EL (cell line): ENCODE data around the gene EXOC3L1.

Experiments used
- DNase-seq: peaks from one replicate; pipeline ENCODE4 v3.0.0-alpha.2; 2016

The EXOC3L1 gene

GRCh38 chr16:67198238-67198734 is 8.3 kb upstream of the EXOC3L1 start:
- DNase-seq: peak; percentile 26

GRCh38 chr16:67197704-67198103 is 7.8 kb upstream of the EXOC3L1 start:
- no peak for DNase-seq

DNA sequence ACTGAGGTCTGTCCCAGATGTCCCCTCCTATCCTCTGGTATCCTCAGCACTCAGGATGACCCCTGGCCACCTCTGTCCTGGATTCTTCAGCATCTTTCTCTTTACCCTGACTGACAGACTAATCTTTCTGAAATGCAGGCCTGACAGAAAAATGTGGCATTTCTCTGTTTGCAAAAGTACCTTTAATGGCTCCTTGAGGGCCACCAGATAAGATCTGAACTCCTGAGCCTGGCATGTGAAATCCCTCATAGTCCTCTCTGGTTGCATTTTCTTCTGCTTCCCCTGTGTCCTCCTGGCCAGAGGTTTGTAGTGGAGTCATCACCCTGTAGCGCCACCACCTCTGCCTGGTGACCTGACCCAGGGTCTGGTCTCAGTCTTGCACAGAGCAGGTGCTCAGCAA is 6.9 kb upstream of the EXOC3L1 start:
- no peak for DNase-seq

GRCh38 chr16:67195676-67196075 is 5.7 kb upstream of the EXOC3L1 start:
- DNase-seq: no peak

DNA sequence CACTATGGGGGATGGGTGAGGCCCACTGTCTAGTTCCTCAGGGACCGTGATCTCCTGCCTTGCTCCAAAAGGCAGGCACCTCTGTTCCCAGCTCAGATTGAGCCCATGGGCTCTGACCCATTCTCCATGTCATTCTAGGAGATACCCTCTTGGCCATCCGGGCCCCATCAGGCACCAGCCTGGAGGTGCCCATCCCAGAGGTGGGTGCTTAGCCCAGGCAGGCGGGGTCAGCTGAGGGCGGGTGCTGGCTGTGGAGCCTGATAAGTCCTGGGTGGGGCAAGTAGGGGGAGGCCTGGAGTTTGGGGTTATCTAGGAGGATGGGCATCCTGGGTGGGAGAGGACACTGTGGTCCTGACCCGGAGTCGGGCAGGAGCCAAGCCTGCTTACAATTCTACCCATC is 4.3 kb upstream of the EXOC3L1 start:
- no peak for DNase-seq

- DNase-seq: no peak
Observed at GRCh38 chr16:67193536-67193935, 3.6 kb upstream of the EXOC3L1 start.

DNA sequence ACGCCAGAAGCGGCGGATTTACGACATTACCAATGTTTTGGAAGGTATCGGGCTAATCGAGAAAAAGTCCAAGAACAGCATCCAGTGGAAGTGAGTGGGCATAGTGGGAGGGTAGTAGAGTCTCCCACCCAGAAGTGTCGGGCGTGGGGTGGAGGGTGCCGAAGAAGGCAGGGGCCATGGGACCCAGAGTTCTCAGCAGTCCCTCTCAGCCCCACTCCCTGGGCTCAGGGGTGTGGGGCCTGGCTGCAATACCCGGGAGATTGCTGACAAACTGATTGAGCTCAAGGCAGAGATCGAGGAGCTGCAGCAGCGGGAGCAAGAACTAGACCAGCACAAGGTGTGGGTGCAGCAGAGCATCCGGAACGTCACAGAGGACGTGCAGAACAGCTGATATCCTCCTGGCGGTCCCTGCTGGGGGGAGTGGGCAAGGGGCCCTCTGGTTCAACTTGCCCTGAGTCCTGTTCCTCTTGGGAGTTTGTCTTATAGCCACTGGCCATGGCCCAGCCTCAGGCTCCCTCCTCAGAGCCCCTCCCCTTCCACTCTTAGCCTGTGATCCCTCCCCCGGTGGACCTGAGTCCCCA is 2.9 kb upstream of the EXOC3L1 start:
- no peak for DNase-seq

DNA sequence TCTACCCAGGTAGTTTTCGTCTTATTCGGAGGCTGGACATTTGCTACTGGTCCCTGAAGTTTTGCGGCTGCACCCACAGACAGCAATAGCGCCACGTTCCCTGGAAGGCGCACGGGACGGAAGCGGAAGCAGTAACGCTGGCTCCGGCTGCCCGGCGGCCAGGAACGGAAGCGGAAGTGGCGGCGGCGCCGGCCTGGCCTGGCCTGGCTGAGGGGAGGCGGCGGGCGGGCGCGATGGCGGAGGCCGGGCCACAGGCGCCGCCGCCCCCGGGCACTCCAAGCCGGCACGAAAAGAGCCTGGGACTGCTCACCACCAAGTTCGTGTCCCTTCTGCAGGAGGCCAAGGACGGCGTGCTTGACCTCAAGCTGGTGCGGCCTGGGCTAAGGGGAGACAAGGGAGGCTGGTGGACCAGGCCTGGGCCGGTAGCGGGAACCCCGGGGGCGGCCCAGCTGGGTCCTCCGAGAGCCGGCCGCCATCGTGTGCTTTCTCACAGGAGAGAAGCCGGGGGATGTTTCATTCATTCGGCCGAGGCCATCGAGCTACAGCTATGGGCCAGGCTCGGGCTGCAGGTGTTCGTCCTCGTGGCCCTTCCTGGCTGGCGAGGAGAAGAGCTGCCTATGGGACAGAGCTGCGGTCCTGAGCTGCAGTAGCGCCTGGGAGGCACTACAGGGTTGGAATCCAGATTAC is 2.2 kb upstream of the EXOC3L1 start, which contains the start of gene E2F4:
TSS of gene E2F4 (plus strand) at position 161 of the 687 bp plus-strand sequence. CDS start at position 234, 73 bp downstream.
- peak; percentile 90 for DNase-seq

- DNase-seq: no peak
Observed at GRCh38 chr16:67191411-67191994, 1.6 kb upstream of the EXOC3L1 start.

DNA sequence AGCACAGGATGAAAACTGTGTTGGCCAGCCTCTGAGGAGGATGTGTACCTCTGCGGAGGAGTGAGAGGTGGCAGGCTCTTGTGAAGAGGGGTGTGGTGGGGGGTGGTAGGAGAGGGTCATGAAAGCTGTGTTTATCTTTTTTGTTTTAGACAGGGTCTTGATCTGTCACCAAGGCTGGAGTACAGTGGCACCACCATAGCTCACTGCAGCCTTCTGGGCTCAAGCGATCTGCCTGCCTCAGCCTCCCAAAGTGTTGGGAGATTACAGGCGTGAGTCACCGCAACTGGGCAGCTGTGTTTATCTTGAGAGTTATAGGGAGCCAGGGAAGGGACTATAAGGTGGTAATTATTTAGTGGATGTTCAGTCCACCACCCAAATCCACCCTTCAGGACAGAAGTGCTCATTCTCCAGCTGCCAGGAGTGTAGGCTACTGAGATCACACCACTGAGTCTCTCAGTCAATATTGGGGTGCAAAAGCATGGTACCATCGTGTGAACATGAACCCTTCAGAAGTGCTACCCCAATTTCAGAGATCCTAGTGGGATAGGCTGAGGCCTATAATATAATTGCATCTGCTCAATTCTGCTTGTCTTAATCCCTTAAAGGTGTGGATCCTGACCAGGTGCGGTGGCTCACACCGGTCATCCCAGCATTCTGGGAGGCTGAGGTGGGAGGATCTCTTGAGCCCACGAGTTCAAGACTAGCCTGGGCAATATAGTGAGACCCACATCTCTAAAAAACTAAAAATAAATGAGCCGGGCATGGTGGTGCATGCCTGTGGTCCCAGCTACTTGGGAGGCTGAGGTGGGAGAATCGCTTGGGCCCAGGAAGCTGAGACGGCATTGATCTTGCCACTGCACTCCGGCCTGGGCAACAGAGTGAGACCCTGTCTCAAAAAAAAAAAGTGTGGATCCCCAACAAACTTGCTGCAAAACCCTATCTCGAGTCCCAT is 788 bp upstream of the EXOC3L1 start:
- DNase-seq: peak; percentile 45

GRCh38 chr16:67188798-67189197 is 1.1 kb downstream of the EXOC3L1 start:
- no peak for DNase-seq

GRCh38 chr16:67188323-67188722 is 1.6 kb downstream of the EXOC3L1 start:
- DNase-seq: no peak

- DNase-seq: no peak
Observed at GRCh38 chr16:67187175-67187890, 2.6 kb downstream of the EXOC3L1 start.

DNA sequence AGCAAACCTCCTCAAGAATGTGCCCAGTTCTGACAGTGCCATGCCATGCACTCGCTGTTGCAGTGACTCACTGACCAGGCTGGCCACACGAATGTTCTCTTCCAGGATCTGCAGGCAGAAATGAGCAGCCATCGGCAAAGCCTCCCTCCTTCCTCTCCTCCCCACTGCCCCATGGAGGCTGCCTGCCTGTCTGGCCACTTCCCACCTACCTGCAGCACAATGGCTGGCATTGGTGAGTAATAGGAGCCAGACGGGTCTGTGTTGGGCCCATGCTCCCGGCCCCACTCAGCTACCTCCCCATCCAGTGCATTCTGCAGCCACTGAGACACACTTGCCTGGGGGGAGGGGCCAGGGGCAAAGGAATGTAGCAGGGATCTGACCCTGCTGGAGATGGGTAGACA is 3.4 kb downstream of the EXOC3L1 start:
- peak; percentile 72 for DNase-seq

DNA sequence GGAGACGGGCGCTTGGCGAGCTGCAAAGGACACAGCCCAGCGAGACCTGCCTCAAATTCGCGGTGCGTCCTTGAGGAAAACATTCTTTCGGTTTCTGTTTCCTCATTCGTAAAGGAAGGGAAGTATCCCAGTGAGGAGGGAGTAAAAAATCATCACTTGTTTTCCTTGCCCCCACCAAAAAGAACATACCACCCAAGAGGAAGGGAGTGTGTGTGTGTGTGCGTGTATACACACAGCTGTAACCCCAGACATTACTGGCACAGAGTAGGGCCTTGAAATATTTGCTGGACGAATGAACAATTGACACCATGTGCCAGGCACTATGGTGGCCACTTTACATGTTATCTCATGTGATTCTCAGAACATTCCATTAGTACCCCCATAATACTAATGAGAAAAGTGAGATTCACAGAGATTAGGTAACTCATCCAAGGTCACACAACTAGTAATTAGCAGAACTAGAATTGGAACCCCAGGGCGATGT is 4.2 kb downstream of the EXOC3L1 start:
- no peak for DNase-seq

- peak; percentile 93 for DNase-seq
Observed at GRCh38 chr16:67184995-67185650, 4.8 kb downstream of the EXOC3L1 start.

DNA sequence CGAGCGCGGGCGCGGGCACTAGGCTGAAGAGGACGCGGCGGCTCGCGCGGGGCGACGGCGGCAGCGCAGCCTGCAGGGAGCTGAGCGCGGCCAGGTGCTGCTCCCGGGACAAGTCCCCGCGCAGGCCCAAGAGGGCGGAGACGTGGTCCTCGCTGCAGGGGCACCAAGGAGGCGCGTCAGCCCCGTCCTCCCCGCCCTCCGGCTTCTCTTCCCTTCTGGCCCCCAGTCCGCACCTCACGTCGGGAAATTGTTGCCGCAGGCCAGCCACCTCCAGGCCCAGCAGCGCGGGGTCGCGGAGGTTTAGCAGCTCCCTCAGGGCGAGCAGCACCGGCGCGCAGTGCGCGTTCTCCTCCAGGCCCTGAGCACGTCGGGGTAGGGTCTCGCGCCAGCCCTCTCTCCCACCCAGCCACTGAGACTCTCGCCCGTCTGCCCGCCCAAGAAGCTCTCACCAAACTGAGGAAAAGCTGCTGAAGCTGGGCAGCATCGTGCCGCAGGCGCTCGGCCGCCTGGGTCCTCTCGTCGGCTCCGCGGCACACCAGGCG is 5.4 kb downstream of the EXOC3L1 start:
- no peak for DNase-seq

DNA sequence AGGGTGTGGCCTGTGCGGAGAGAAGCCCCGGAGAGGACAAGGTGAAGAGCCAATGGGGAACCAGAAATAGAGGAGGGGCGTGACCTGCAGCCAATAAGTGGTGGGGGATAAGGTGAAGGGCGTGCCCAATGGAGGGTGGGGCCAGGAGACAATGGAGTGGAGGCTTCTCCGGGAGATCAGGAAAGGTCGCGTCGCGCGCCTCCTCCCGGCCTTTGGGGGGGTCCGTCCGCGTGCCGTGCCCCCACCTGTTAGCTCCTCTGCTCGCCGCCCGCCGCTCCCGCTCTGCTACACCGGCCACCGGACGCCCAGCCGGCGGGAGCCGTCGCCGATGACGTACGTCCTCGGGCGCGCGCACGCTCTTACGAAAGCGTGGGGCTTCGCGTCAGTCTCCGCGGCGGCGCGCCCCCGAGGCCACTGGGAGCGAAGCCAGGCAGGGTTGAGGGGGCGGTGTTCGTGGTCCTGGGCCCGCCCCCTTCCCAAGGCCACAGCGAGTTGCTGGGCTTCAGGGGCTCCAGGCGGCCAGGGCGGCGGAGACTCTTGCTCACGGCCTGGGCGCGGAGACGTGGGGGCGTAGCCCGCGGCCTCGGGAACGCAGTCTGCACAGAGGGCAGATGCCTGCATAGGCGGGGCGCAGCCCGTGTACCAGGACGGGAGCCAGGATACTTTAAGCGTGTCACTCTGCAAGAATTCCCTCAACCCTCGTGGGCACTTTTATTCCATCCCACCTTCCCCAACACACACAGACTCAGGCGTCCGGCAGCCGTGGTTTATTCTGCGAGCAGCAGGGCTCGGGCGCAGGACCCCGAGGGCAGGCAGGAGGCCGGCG is 6.1 kb downstream of the EXOC3L1 start, which contains the start of gene MATCAP1:
TSS of gene MATCAP1 (minus strand) at position 337 of the 826 bp plus-strand sequence. CDS start 3,353 bp downstream, outside the sequence.
- peak; percentile 99 for DNase-seq

DNA sequence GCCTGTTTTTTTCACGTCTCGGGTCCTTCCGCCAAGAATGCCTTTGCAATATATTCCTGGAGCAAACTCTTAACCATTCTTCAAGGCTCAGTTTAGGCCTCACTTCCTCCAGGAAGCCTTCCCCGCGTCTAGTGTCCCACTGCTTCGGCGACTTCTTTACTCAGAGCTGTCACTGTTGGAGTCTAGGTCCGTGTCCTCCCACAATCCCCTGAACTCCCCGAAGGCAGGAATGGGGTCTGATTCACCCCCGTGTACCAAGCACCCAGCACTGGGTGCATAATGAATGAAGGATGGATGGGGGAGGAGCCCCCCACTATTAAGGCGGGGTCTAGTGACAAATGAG is 6.7 kb downstream of the EXOC3L1 start:
- DNase-seq: no peak

GRCh38 chr16:67182288-67182687 is 7.6 kb downstream of the EXOC3L1 start:
- DNase-seq: no peak
